ENCODE measurements around the gene CLEC11A.

CLEC11A gene

GRCh38 chr19:50690439-50690838 lies 32.7 kb upstream of the CLEC11A start:
- no peak overlapping the region for H3K27ac ChIP-seq
- no peak for TF ChIP-seq CTCF (conservative IDR thresholded peaks at IDR 0.05)

- no peak overlapping the region for H3K27ac ChIP-seq
- no peak for TF ChIP-seq CTCF (conservative IDR thresholded peaks at IDR 0.05)
These were observed 29.8 kb upstream of the CLEC11A start for GRCh38 chr19:50693064-50693975.

- H3K27ac ChIP-seq: no peak overlapping the region
- no peak for TF ChIP-seq CTCF (conservative IDR thresholded peaks at IDR 0.05)
These were observed 28.4 kb upstream of the CLEC11A start for GRCh38 chr19:50694815-50695145.

- TF ChIP-seq CTCF (conservative IDR thresholded peaks at IDR 0.05): no peak
- no peak overlapping the region for H3K27ac ChIP-seq
These were observed 27.7 kb upstream of the CLEC11A start for GRCh38 chr19:50695251-50696093.

- H3K27ac ChIP-seq: no peak overlapping the region
- TF ChIP-seq CTCF (conservative IDR thresholded peaks at IDR 0.05): no peak
These were observed 27.1 kb upstream of the CLEC11A start for GRCh38 chr19:50696094-50696483.

GRCh38 chr19:50697414-50698124 lies 25.6 kb upstream of the CLEC11A start:
- TF ChIP-seq CTCF (conservative IDR thresholded peaks at IDR 0.05): no peak
- no peak overlapping the region for H3K27ac ChIP-seq
